Gastrocnemius medialis (tissue), 4 donors: Measurements from ENCODE around the gene DMD. TPM values are rescaled to one million over a fixed set of nuclear protein-coding genes. Genes with fewer than 3 reads are reported as not detected.

Experiments used
- ATAC-seq, 2 donors: fragments of 150-250 bp; one replicate each; pipeline ENCODE4 v1.9.1; 2016
- DNase-seq, 2 donors: peaks; one replicate each; pipeline ENCODE4 v3.0.0-alpha.2; 2019
- H3K27ac ChIP-seq, 4 donors: fragments of 200-600 bp; sonication (generic); 1 replicate in 1 of 4; 2 replicates in 3 of 4; pipeline ENCODE4 v1.5.1; 2016 to 2018; ENCODE audit warnings: mild to moderate bottlenecking in 2 of 4, moderate library complexity in 1 of 4
- H3K27me3 ChIP-seq, 3 donors: fragments of 200-600 bp; sonication (generic) in 2 of 3; 1 replicate in 1 of 3; 2 replicates in 2 of 3; pipeline versions ENCODE4 v1.5.1 to v1.6.0; 2016 to 2019; ENCODE audit warnings: mild to moderate bottlenecking in 1 of 3, moderate library complexity in 1 of 3
- H3K36me3 ChIP-seq, 2 donors: fragments of 200-600 bp; sonication (generic) in 1 of 2; one replicate each; pipeline ENCODE4 v1.5.1; 2017 to 2018
- H3K4me1 ChIP-seq, 2 donors: fragments of 200-600 bp; sonication (generic) in 1 of 2; one replicate each; pipeline ENCODE4 v1.5.1; 2016 to 2017; ENCODE audit warnings: mild to moderate bottlenecking in 2 of 2
- H3K4me3 ChIP-seq, 4 donors: fragments of 200-600 bp; sonication (generic) in 3 of 4; 1 replicate in 1 of 4; 2 replicates in 3 of 4; pipeline ENCODE4 v1.5.1; 2016 to 2019; ENCODE audit warnings: mild to moderate bottlenecking in 2 of 4
- H3K9me3 ChIP-seq, 3 donors: fragments of 200-600 bp; sonication (generic) in 2 of 3; 1 replicate in 1 of 3; 2 replicates in 2 of 3; pipeline ENCODE4 v1.5.1; 2016 to 2019
- CTCF ChIP-seq, 5 experiments: fragments of 450-650 bp in 3 of 5; fragments of 200-600 bp in 2 of 5; sonication (generic) in 2 of 5; IDR thresholded peaks in 4 of 5; conservative IDR thresholded peaks in 1 of 5; 1 replicate in 4 of 5; 2 replicates in 1 of 5; pipeline ENCODE4 v1.5.1; 2016 to 2019; ENCODE audit warnings: antibody characterized with exemption in 5 of 5, mild to moderate bottlenecking in 3 of 5, moderate library complexity in 3 of 5
- POLR2A ChIP-seq, 2 donors: fragments of 450-650 bp; IDR thresholded peaks; one replicate each; pipeline ENCODE4 v1.6.1; 2017; ENCODE audit warnings: antibody characterized with exemption in 2 of 2, mild to moderate bottlenecking in 2 of 2, moderate library complexity in 2 of 2
- in situ Hi-C, 4 donors: fragments of 200-750 bp; cut with MboI; loops; one replicate each; pipeline versions ENCODE4 v1.15.0 to v1.8.0; 2017; ENCODE audit warnings: low sequenced_read_pairs in 4 of 4
- intact Hi-C: fragments of 100-400 bp; cut with DNase I; formaldehyde crosslinking; loops from one replicate; pipeline ENCODE4 v1.15.1; 2023; ENCODE audit warnings: low total_unique reads
- total RNA-seq, 4 donors: library from RNA; depleted of rRNA; stranded (reverse); fragments of >200 nt; gene quantifications; one replicate each; pipeline versions ENCODE4 v1.1.0 to v1.2.3, GENCODE V29; 2016

The DMD gene
- total RNA-seq, 4 donors from 2014 or later, result 53.5 to 201 (median 98.9) TPM

DNA sequence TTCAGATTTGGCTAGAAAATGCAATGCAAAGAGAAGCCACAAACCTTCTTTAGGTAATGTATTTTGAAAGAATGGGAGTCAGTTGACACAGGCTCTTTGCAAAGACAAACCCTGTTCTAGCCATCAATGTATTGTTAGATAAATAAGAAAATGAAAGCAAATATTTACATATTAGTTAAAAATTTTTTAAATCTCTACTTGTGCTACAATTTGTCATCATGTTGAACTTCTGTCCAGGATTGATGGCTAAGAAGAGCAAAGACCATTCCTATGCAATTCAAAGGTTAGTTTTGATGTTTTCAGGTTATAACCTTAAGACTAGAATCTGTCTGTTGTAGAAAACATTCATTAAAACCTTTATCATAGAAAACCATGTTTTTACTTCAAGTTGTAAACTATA lies 1350.7 kb downstream of the DMD start:
- no peak for ATAC-seq
- in situ Hi-C loops, result no loop called here

GRCh38 chrX:31858915-31859314 lies 1352.4 kb downstream of the DMD start:
- H3K9me3 ChIP-seq, result no peaks in the 10 kb centered on the region
- no peaks in the 10 kb centered on the region for H3K27me3 ChIP-seq
- H3K4me1 ChIP-seq, result no peaks in the 10 kb centered on the region
- in situ Hi-C loops, result no loop called here
- intact Hi-C loops, result no loop called here
- no peak overlapping the region for H3K4me3 ChIP-seq
- no peak for ATAC-seq
- no peaks in the 10 kb centered on the region for H3K36me3 ChIP-seq
- no peak overlapping the region for H3K27ac ChIP-seq
- DNase-seq, result no peak
- TF ChIP-seq CTCF (IDR thresholded peaks at IDR 0.05 in 4 of 5, conservative IDR thresholded peaks at IDR 0.05 in 1 of 5), result no peak
- TF ChIP-seq POLR2A (IDR thresholded peaks at IDR 0.05), result no peak

More for the DNA sequence above, 1350.7 kb downstream of the DMD start:
- intact Hi-C loops, result no loop called here
- Histone ChIP-seq H3K9me3 (no peaks in the 10 kb centered on the region), H3K27ac (no peak overlapping the region), H3K36me3 (no peaks in the 10 kb centered on the region), H3K4me1 (no peaks in the 10 kb centered on the region), H3K4me3 (no peak overlapping the region), H3K27me3 (no peaks in the 10 kb centered on the region)
- no peak for DNase-seq
- TF ChIP-seq POLR2A (IDR thresholded peaks at IDR 0.05), result no peak
- TF ChIP-seq CTCF (IDR thresholded peaks at IDR 0.05 in 4 of 5, conservative IDR thresholded peaks at IDR 0.05 in 1 of 5), result no peak

- Histone ChIP-seq H3K4me3 (no peak overlapping the region), H3K9me3 (no peaks in the 10 kb centered on the region), H3K27ac (no peak overlapping the region), H3K27me3 (no peaks in the 10 kb centered on the region), H3K36me3 (no peaks in the 10 kb centered on the region), H3K4me1 (no peaks in the 10 kb centered on the region)
- ATAC-seq (no peak), DNase-seq (no peak)
- in situ Hi-C loops, result no loop called here
- no peak for TF ChIP-seq POLR2A (IDR thresholded peaks at IDR 0.05)
- TF ChIP-seq CTCF (IDR thresholded peaks at IDR 0.05 in 4 of 5, conservative IDR thresholded peaks at IDR 0.05 in 1 of 5), result no peak
- intact Hi-C loops, result no loop called here
Observed at GRCh38 chrX:31854716-31855115, 1356.6 kb downstream of the DMD start.

DNA sequence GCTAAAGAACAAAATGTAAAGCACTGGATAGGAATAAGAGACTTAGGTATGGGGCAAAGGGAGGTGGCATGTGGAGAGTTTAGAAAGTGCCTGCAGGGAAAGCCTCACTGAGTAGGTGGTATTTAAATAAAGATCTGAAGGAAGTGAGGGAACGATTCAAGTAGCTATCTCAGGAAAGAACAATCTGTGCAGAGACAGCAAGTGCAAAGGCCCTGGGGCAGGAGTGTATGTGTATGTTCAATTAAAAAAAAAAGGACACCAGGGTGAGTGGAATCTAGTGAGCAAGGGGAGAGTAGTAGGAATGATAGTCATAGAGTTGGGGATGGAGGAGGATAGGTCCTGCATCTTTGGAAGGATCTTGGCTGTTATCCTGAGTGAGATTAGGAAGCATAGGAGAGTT lies 1359.6 kb downstream of the DMD start:
- intact Hi-C loops, result no loop called here

More for the DNA sequence above, 1359.6 kb downstream of the DMD start:
- no peak for TF ChIP-seq CTCF (IDR thresholded peaks at IDR 0.05 in 4 of 5, conservative IDR thresholded peaks at IDR 0.05 in 1 of 5)
- no peak for TF ChIP-seq POLR2A (IDR thresholded peaks at IDR 0.05)
- no peak for ATAC-seq
- no peak overlapping the region for H3K27ac ChIP-seq
- no peaks in the 10 kb centered on the region for H3K27me3 ChIP-seq
- H3K4me1 ChIP-seq, result no peaks in the 10 kb centered on the region
- H3K9me3 ChIP-seq, result no peaks in the 10 kb centered on the region
- DNase-seq, result no peak
- no peak overlapping the region for H3K4me3 ChIP-seq
- in situ Hi-C loops, result no loop called here
- H3K36me3 ChIP-seq, result no peaks in the 10 kb centered on the region
